Esophagus squamous epithelium (tissue), 4 donors: ENCODE measurements around the gene KRT1.

Experiments used
- POLR2A ChIP-seq, 4 donors: fragments of 450-650 bp; IDR thresholded peaks; one replicate each; pipeline ENCODE4 v1.6.1; 2017; ENCODE audit warnings: antibody characterized with exemption in 4 of 4, mild to moderate bottlenecking in 4 of 4, moderate library complexity in 3 of 4
- TF ChIP-seq, protein P1 (sequence below), 6 experiments: fragments of 450-650 bp in 4 of 6; fragments of 200-600 bp in 2 of 6; sonication (generic) in 2 of 6; IDR thresholded peaks; one replicate each; pipeline ENCODE4 v1.5.1; 2016 to 2019; ENCODE audit warnings: antibody characterized with exemption in 6 of 6, mild to moderate bottlenecking in 4 of 6, moderate library complexity in 4 of 6

DNA sequence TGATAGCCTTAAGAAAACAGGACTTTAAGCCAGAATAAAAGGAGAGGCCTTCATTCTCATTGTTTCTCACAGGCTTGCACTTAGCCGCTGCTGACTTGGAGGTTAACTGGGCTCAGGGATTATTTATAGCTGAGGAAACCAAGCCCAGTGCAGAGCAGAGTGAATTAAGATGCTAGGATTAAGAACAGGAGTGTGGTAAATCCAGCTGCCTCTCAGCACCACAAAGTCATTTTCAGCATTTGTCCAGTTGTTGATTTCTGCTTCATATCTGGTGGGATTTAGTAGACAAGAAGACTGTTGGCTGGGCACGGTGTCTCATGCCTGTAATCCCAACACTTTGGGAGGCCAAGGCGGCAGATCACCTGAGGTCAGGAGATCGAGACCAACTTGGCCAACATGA lies 47.6 kb downstream of the KRT1 start:
- TF ChIP-seq, protein P1, sequence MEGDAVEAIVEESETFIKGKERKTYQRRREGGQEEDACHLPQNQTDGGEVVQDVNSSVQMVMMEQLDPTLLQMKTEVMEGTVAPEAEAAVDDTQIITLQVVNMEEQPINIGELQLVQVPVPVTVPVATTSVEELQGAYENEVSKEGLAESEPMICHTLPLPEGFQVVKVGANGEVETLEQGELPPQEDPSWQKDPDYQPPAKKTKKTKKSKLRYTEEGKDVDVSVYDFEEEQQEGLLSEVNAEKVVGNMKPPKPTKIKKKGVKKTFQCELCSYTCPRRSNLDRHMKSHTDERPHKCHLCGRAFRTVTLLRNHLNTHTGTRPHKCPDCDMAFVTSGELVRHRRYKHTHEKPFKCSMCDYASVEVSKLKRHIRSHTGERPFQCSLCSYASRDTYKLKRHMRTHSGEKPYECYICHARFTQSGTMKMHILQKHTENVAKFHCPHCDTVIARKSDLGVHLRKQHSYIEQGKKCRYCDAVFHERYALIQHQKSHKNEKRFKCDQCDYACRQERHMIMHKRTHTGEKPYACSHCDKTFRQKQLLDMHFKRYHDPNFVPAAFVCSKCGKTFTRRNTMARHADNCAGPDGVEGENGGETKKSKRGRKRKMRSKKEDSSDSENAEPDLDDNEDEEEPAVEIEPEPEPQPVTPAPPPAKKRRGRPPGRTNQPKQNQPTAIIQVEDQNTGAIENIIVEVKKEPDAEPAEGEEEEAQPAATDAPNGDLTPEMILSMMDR (IDR thresholded peaks at IDR 0.05): no peak
- no peak for TF ChIP-seq POLR2A (IDR thresholded peaks at IDR 0.05)
